ENCODE measurements around the gene PLEKHG4.

DNA sequence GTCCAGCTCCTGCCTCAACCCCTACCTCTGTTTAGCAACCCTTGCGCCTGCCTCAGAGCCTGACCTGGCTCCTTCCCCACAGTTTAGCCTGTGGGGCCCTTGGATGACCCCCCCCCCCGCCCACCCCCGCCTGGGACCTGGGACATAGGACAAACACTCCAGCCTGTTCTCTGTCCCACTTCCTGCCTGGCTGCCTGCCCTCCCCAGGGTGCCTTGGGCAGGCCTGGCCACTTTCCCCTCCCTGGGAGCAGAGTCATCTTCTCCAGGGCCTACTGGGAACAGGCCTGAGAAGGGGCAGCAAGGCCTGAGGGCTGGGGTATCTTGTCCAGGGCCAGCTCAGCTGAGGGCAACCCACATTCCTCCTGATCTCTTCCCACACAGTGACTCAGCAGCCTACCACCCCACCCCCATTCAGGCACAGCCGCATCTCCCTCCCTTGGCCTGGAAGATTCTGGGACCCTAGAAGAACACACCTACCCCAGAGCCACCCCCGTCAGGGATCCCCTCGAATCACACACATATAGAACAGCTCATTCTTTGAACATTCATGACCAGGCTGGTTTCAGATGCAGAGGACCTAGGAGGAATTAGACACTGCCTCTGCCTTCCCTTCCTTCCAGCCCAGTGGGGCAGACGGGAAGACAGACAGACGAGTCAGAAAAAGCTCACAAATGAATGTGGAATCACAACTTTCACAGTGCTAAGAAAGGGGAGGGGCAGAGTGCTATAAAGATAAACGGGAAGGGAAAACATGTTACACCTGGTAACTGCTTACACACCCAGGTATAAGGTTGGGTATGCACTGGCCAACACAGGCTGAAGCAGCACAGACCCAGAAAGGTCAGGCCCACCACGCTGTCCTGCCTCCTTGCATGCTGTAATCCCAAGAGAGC is 38.1 kb upstream of the PLEKHG4 start:
- TF ChIP-seq POLR2A (IDR thresholded peaks at IDR 0.05) = no peak
- TF ChIP-seq, protein P1, sequence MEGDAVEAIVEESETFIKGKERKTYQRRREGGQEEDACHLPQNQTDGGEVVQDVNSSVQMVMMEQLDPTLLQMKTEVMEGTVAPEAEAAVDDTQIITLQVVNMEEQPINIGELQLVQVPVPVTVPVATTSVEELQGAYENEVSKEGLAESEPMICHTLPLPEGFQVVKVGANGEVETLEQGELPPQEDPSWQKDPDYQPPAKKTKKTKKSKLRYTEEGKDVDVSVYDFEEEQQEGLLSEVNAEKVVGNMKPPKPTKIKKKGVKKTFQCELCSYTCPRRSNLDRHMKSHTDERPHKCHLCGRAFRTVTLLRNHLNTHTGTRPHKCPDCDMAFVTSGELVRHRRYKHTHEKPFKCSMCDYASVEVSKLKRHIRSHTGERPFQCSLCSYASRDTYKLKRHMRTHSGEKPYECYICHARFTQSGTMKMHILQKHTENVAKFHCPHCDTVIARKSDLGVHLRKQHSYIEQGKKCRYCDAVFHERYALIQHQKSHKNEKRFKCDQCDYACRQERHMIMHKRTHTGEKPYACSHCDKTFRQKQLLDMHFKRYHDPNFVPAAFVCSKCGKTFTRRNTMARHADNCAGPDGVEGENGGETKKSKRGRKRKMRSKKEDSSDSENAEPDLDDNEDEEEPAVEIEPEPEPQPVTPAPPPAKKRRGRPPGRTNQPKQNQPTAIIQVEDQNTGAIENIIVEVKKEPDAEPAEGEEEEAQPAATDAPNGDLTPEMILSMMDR (IDR thresholded peaks at IDR 0.05) = no peak
